ENCODE results near the gene UGGT1.

- TF ChIP-seq CTCF (IDR thresholded peaks at IDR 0.05; ENCODE audit: insufficient read depth, low read depth, low read length) (no peak), EZH2 (IDR thresholded peaks at IDR 0.05; ENCODE audit: insufficient read depth, low read length) (no peak)
Observed at GRCh38 chr2:128177315-128177714, 86.3 kb downstream of the UGGT1 start.
